HG02642 (cell line): Measurements from ENCODE around the gene HBM.
"Not testable (repeated sequence)": the region's sequence is repeated elsewhere in the genome, so short reads cannot be mapped to it uniquely, and the experiment has no call there.

ENCODE experiments used
- ATAC-seq: cut with Tn5 transposase; IDR thresholded peaks from one replicate; pipeline ENCODE4 v1.9.1; 2021; ENCODE audit warnings: mild to moderate bottlenecking; ENCODE audit not compliant: unreplicated experiment, poor library complexity

HBM gene

GRCh38 chr16:165539-166374 is at the start of gene HBM:
HBM (plus strand) TSS chr16:165978; CDS start chr16:165998, 20 bp downstream.
- ATAC-seq = no peak

- ATAC-seq = no peak
Measured at GRCh38 chr16:116015-116414, 49.8 kb upstream of the HBM start.

- no peak for ATAC-seq
Measured at GRCh38 chr16:117379-118365, 48.1 kb upstream of the HBM start.

- ATAC-seq = no peak
Measured at GRCh38 chr16:118857-119256, 46.9 kb upstream of the HBM start.

- no peak for ATAC-seq
Measured at GRCh38 chr16:119295-119694, 46.5 kb upstream of the HBM start.

- ATAC-seq = no peak
Measured at GRCh38 chr16:119835-120491, 45.8 kb upstream of the HBM start.

GRCh38 chr16:120756-121155 is 45.0 kb upstream of the HBM start:
- no peak for ATAC-seq

- ATAC-seq = no peak
Measured at GRCh38 chr16:122361-122760, 43.4 kb upstream of the HBM start.

GRCh38 chr16:123558-124350 is 42.0 kb upstream of the HBM start:
- ATAC-seq = not testable (repeated sequence)

- no peak for ATAC-seq
Measured at GRCh38 chr16:125011-125410, 40.8 kb upstream of the HBM start.

GRCh38 chr16:129075-129474 is 36.7 kb upstream of the HBM start:
- no peak for ATAC-seq

- no peak for ATAC-seq
Measured at GRCh38 chr16:130533-131173, 35.1 kb upstream of the HBM start.

- ATAC-seq = no peak
Measured at GRCh38 chr16:132120-132519, 33.7 kb upstream of the HBM start.

- ATAC-seq = no peak
Measured at GRCh38 chr16:133716-134115, 32.1 kb upstream of the HBM start.

GRCh38 chr16:138049-138417 is 27.7 kb upstream of the HBM start:
- no peak for ATAC-seq

GRCh38 chr16:140175-140857 is 25.5 kb upstream of the HBM start:
- no peak for ATAC-seq

GRCh38 chr16:142405-142967 is 23.3 kb upstream of the HBM start:
- ATAC-seq = no peak

- no peak for ATAC-seq
Measured at GRCh38 chr16:143047-143446, 22.7 kb upstream of the HBM start.

GRCh38 chr16:143456-143855 is 22.3 kb upstream of the HBM start:
- ATAC-seq = no peak
